ENCODE results near the gene ITPR2.

GRCh38 chr12:26513363-26514043, 319.5 kb downstream of the ITPR2 start:
- TF ChIP-seq, protein P1, sequence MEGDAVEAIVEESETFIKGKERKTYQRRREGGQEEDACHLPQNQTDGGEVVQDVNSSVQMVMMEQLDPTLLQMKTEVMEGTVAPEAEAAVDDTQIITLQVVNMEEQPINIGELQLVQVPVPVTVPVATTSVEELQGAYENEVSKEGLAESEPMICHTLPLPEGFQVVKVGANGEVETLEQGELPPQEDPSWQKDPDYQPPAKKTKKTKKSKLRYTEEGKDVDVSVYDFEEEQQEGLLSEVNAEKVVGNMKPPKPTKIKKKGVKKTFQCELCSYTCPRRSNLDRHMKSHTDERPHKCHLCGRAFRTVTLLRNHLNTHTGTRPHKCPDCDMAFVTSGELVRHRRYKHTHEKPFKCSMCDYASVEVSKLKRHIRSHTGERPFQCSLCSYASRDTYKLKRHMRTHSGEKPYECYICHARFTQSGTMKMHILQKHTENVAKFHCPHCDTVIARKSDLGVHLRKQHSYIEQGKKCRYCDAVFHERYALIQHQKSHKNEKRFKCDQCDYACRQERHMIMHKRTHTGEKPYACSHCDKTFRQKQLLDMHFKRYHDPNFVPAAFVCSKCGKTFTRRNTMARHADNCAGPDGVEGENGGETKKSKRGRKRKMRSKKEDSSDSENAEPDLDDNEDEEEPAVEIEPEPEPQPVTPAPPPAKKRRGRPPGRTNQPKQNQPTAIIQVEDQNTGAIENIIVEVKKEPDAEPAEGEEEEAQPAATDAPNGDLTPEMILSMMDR (conservative IDR thresholded peaks at IDR 0.05; ENCODE audit: low read length) = no peak
- TF ChIP-seq EZH2phosphoT487 (IDR thresholded peaks at IDR 0.05; ENCODE audit: borderline replicate concordance, low read depth, low read length) = no peak
